SK-N-SH (cell line): ENCODE results near the gene SOCS2.

Experiments
- EZH2phosphoT487 ChIP-seq: fragments of 200-600 bp; sonication (generic); IDR thresholded peaks from 2 replicates; pipeline ENCODE4 v1.6.1; 2017; ENCODE audit warnings: low read depth, mixed run types, mild to moderate bottlenecking, antibody characterized with exemption, moderate library complexity, borderline replicate concordance
- FOXM1 ChIP-seq: IDR thresholded peaks from 2 replicates; pipeline ENCODE4 v1.4.0; 2012; ENCODE audit warnings: low read depth, mild to moderate bottlenecking
- GABPA ChIP-seq: IDR thresholded peaks from 2 replicates; pipeline ENCODE4 v1.4.0; 2012; ENCODE audit warnings: low read depth, mild to moderate bottlenecking
- MEF2A ChIP-seq: IDR thresholded peaks from 2 replicates; pipeline ENCODE4 v1.4.0; 2012; ENCODE audit warnings: low read depth, borderline replicate concordance
- NFIC ChIP-seq: IDR thresholded peaks from 2 replicates; pipeline ENCODE4 v1.4.0; 2012; ENCODE audit warnings: borderline replicate concordance
- NRF1 ChIP-seq: IDR thresholded peaks from 2 replicates; pipeline ENCODE4 v1.6.1; 2012; ENCODE audit warnings: low read depth, mild to moderate bottlenecking, low read length
- POLR2AphosphoS5 ChIP-seq: IDR thresholded peaks from 2 replicates; pipeline ENCODE4 v1.6.1; 2012; ENCODE audit warnings: low read depth, low read length
- SIN3A ChIP-seq: IDR thresholded peaks from 2 replicates; pipeline ENCODE4 v1.6.1; 2012; ENCODE audit warnings: low read depth, mild to moderate bottlenecking, low read length, moderate library complexity, borderline replicate concordance
- TAF1 ChIP-seq: IDR thresholded peaks from 2 replicates; pipeline ENCODE4 v1.6.1; 2012; ENCODE audit warnings: low read depth, mild to moderate bottlenecking, low read length, moderate library complexity, borderline replicate concordance
- TF ChIP-seq, protein P1 (sequence below): fragments of 200-600 bp; sonication (generic); IDR thresholded peaks from 2 replicates; pipeline ENCODE4 v1.6.1; 2017; ENCODE audit warnings: antibody characterized with exemption, mild to moderate bottlenecking, moderate library complexity
- TF ChIP-seq, protein P2 (sequence below): IDR thresholded peaks from 2 replicates; pipeline ENCODE4 v1.6.1; 2012; ENCODE audit warnings: mild to moderate bottlenecking, low read depth, low read length, moderate library complexity
- TF ChIP-seq, protein P3 (sequence below): fragments of 150-350 bp; IDR thresholded peaks from 2 replicates; pipeline ENCODE4 v1.6.1; 2016; ENCODE audit warnings: mild to moderate bottlenecking, low read depth, low read length

DNA sequence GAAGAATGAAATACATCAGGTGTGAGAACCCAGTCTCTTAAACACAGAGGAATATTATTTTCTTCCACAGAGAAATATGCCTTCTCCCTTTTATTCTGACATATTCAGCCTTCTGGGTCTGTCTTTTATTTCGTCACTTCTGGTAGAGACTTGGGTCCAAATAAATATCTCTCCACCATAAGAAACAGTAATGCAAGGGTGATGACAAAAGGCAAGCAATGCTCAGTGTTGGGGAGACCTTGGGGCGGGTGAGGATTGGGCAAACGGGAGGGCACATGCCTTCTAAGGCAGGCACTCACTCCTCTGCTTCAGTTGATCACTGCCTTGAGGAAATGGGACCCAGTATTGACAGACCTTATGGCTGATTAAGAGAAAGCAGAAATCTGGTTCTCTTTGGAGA is 6.7 kb upstream of the SOCS2 start:
- TF ChIP-seq POLR2AphosphoS5 (no peak), GABPA (no peak), NRF1 (no peak), SIN3A (no peak), FOXM1 (no peak), EZH2phosphoT487 (no peak), TAF1 (no peak), NFIC (no peak), MEF2A (no peak)
- TF ChIP-seq, protein P1, sequence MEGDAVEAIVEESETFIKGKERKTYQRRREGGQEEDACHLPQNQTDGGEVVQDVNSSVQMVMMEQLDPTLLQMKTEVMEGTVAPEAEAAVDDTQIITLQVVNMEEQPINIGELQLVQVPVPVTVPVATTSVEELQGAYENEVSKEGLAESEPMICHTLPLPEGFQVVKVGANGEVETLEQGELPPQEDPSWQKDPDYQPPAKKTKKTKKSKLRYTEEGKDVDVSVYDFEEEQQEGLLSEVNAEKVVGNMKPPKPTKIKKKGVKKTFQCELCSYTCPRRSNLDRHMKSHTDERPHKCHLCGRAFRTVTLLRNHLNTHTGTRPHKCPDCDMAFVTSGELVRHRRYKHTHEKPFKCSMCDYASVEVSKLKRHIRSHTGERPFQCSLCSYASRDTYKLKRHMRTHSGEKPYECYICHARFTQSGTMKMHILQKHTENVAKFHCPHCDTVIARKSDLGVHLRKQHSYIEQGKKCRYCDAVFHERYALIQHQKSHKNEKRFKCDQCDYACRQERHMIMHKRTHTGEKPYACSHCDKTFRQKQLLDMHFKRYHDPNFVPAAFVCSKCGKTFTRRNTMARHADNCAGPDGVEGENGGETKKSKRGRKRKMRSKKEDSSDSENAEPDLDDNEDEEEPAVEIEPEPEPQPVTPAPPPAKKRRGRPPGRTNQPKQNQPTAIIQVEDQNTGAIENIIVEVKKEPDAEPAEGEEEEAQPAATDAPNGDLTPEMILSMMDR = no peak
- TF ChIP-seq, protein P2, sequence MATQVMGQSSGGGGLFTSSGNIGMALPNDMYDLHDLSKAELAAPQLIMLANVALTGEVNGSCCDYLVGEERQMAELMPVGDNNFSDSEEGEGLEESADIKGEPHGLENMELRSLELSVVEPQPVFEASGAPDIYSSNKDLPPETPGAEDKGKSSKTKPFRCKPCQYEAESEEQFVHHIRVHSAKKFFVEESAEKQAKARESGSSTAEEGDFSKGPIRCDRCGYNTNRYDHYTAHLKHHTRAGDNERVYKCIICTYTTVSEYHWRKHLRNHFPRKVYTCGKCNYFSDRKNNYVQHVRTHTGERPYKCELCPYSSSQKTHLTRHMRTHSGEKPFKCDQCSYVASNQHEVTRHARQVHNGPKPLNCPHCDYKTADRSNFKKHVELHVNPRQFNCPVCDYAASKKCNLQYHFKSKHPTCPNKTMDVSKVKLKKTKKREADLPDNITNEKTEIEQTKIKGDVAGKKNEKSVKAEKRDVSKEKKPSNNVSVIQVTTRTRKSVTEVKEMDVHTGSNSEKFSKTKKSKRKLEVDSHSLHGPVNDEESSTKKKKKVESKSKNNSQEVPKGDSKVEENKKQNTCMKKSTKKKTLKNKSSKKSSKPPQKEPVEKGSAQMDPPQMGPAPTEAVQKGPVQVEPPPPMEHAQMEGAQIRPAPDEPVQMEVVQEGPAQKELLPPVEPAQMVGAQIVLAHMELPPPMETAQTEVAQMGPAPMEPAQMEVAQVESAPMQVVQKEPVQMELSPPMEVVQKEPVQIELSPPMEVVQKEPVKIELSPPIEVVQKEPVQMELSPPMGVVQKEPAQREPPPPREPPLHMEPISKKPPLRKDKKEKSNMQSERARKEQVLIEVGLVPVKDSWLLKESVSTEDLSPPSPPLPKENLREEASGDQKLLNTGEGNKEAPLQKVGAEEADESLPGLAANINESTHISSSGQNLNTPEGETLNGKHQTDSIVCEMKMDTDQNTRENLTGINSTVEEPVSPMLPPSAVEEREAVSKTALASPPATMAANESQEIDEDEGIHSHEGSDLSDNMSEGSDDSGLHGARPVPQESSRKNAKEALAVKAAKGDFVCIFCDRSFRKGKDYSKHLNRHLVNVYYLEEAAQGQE = no peak
- TF ChIP-seq, protein P3, sequence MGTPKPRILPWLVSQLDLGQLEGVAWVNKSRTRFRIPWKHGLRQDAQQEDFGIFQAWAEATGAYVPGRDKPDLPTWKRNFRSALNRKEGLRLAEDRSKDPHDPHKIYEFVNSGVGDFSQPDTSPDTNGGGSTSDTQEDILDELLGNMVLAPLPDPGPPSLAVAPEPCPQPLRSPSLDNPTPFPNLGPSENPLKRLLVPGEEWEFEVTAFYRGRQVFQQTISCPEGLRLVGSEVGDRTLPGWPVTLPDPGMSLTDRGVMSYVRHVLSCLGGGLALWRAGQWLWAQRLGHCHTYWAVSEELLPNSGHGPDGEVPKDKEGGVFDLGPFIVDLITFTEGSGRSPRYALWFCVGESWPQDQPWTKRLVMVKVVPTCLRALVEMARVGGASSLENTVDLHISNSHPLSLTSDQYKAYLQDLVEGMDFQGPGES = no peak
